ENCODE data around the gene SLC16A1. TPM values are rescaled to one million over a fixed set of nuclear protein-coding genes. Genes with fewer than 3 reads are reported as not detected.

Gene SLC16A1
- total and polyA plus RNA-seq, 10 of the 15 experiments (the other 5 are each of a cell fraction or from before 2014, with no cell fraction given), result 39.0 to 106 (median 65.8) TPM

GRCh38 chr1:112988367-112988766, 32.4 kb upstream of the SLC16A1 start:
- no peak overlapping the region for H3K4me2 ChIP-seq (ENCODE audit: control insufficient read depth, insufficient read depth)
- H3K27me3 ChIP-seq (replicated peaks in 1 of 2; ENCODE audit: control insufficient read depth in 2 of 2, insufficient read depth in 2 of 2, low read length in 1 of 2), result no peaks in the 10 kb centered on the region
- FAIRE-seq (no peak), ATAC-seq (no peak), DNase-seq (ENCODE audit: low read depth, low spot score) (no peak)
- H3K36me3 ChIP-seq (ENCODE audit: control insufficient read depth in 2 of 2, insufficient read depth in 2 of 2, low read length in 1 of 2), result no peaks in the 10 kb centered on the region; a peak in 1 of 4 replicates
- BruUV-seq (replicated peaks), result no TSS peak
- H3K9me3 ChIP-seq (replicated peaks; ENCODE audit: control insufficient read depth, insufficient read depth, low read length), result no peaks in the 10 kb centered on the region
- POLR2A ChIA-PET, result no interaction called here
- intact Hi-C loops (cut with micrococcal nuclease; ENCODE audit: unreplicated experiment) (no loop called here), in situ Hi-C loops (cut with MboI) (no loop called here)
- H3K4me3 ChIP-seq, result no peak overlapping the region
- no peaks in the 10 kb centered on the region for H4K20me1 ChIP-seq (ENCODE audit: control insufficient read depth, insufficient read depth)
- H3K9ac ChIP-seq (ENCODE audit: control insufficient read depth, insufficient read depth, low read length), result no peak overlapping the region
- no peak overlapping the region for H2AFZ ChIP-seq (ENCODE audit: control insufficient read depth, low read depth, low read length)
- RAD21 ChIA-PET (ENCODE audit: unreplicated experiment), result no interaction called here
- CTCF ChIA-PET, result no interaction called here
- H3K27ac ChIP-seq (ENCODE audit: control insufficient read depth, insufficient read depth), result no peak overlapping the region
- H3K79me2 ChIP-seq (ENCODE audit: control insufficient read depth, insufficient read depth, low read length), result no peaks in the 10 kb centered on the region
- 93% methylated on average over 1 of the region's 1 CpG for WGBS (ENCODE audit: insufficient coverage, insufficient replicate concordance, low lambda C conversion rate, missing lambda C conversion rate)
- H3K4me1 ChIP-seq (ENCODE audit: control insufficient read depth, insufficient read depth, low read length), result peaks cover 6% of the 10 kb centered on the region
- SMC1A ChIA-PET (ENCODE audit: uncharacterized antibody, unreplicated experiment), result no interaction called here
- TF ChIP-seq IKZF2 (IDR thresholded peaks at IDR 0.05), result no peak
- TF ChIP-seq PRDM15 (CRISPR knock-in tag; IDR thresholded peaks at IDR 0.05), result no peak
- no peak for TF ChIP-seq ZNF217 (IDR thresholded peaks at IDR 0.05)
- TF ChIP-seq ETV6 (conservative IDR thresholded peaks at IDR 0.05 in 1 of 2, IDR thresholded peaks at IDR 0.05 in 1 of 2; ENCODE audit: borderline replicate concordance in 1 of 2, low read depth in 1 of 2), result no peak
- no peak for TF ChIP-seq PBX3 (IDR thresholded peaks at IDR 0.05; ENCODE audit: insufficient replicate concordance, low read depth, low read length)
- no peak for TF ChIP-seq ZBTB4 (CRISPR knock-in tag; IDR thresholded peaks at IDR 0.05)
- no peak for TF ChIP-seq BMI1 (IDR thresholded peaks at IDR 0.05; ENCODE audit: borderline replicate concordance)
- no peak for TF ChIP-seq RELB (IDR thresholded peaks at IDR 0.05; ENCODE audit: low read depth)
- TF ChIP-seq SRF (IDR thresholded peaks at IDR 0.05; ENCODE audit: low read depth in 2 of 2, low read length in 2 of 2), result no peak
